ENCODE data around the gene PIK3R2.
"Not testable (repeated sequence)": the region's sequence is repeated elsewhere in the genome, so short reads cannot be mapped to it uniquely, and the experiment has no call there.

The PIK3R2 gene

DNA sequence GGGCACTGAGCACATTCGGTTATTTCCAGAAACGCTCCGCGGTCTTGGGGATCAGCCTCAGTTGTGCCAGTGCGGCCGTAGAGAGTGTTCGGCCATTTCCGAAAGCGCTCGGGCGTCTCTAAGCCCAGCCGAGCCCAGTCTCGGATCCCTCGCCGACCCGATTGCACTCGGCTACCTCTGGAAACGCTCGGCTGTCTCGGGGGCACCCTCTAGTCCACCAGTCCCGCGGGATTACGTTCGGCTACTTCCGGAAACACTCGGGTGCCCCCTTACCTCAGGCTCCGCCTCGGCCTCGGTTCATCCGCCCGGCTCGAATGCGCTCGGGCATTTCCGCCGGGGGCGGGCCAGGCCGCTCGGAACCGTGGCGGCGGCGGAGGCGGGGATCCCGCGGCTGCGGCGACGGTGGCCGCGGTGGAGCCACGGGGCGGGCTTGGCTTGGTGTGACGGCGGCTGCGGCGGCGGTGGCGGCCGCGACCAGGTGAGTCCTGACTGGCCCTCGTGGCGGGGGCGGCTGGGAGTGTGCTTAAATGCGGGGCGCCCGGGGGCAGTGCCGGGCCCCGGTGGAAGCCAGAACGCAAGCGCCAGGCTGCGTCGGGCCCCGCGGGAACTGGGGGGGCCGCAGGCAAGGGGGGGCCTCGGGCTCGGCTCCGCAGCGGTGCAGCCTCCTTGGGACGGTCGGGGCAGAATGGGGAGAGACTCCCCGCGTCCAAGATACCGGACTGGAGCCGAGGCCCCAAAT, at the start of gene PIK3R2:
Gene PIK3R2 (plus strand): TSS at position 347 of the 739 bp plus-strand sequence. CDS start 2,717 bp downstream, outside the sequence.
- DNase-seq = peak; percentile 96

DNA sequence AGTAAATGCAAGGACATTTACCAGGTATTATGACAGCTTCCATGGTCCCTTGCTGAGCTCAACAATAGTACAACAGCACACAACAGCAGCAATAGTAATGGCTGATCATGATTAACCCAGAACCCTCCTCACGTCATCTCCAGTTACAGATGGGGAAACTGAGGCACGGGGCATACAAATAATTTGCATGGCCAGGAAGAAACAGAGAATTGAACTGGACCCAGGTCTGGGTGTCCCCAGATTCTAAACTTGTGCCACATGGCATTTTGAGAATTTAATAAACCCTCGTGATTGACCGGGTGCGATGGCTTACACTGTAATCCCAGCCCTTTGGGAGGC, 48.2 kb upstream of the PIK3R2 start:
- no peak for DNase-seq

- not testable (repeated sequence) for DNase-seq
These were observed 47.7 kb upstream of the PIK3R2 start for GRCh38 chr19:18105259-18105658.

- no peak for DNase-seq
These were observed 45.7 kb upstream of the PIK3R2 start for GRCh38 chr19:18107235-18107634.

GRCh38 chr19:18108897-18109296, 44.1 kb upstream of the PIK3R2 start:
- no peak for DNase-seq

DNA sequence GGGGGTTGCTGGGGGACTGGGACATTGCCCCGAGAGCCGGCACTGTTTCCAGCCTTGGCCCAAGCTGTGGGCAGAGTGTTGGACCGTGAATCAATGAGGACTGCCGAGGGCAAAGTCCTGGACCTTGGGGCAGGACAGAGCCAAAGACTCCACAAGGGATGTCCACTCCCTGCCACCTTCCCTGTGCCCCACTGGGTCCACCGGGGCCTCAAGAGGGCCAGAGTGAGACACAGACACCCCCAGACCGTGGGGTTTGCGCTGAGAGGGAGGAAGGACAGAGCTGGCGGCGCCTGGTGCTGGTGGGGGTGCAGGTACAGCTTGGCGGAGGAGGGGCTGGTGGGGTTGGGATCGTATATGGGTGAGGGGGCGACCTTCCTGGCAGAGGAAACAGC, 43.6 kb upstream of the PIK3R2 start:
- no peak for DNase-seq

GRCh38 chr19:18109733-18110608, 43.0 kb upstream of the PIK3R2 start:
- DNase-seq = no peak

DNA sequence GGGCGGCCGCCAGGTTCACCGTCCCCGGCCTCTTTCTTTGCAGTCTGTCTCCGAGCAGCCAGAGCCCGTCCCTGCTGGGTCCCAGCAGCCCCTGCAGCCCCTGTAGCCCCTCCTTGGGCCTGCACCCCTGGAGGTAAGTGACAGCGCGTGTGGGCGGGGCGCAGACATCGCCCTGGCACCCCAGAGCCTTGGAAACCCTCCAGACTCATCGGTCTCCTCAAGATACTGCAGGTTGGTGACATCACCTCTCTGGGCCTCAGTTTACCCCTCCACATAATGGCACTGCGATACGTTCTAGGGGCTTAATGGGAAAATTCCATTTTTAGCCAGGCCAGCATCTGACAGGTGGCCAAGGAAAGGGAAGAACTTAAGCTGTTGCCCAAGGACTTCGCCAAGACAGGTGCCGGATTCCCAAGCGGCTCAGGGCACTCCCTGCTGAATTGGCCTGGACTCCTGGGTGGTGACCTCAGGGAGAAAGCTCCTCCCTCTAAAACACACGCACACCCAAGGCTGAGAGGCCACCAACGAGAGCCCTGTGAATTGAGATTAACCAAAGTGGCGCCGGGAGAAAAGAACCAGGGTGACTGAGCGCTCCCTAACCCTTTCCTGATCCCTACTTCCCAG, 42.2 kb upstream of the PIK3R2 start:
- DNase-seq = no peak

DNA sequence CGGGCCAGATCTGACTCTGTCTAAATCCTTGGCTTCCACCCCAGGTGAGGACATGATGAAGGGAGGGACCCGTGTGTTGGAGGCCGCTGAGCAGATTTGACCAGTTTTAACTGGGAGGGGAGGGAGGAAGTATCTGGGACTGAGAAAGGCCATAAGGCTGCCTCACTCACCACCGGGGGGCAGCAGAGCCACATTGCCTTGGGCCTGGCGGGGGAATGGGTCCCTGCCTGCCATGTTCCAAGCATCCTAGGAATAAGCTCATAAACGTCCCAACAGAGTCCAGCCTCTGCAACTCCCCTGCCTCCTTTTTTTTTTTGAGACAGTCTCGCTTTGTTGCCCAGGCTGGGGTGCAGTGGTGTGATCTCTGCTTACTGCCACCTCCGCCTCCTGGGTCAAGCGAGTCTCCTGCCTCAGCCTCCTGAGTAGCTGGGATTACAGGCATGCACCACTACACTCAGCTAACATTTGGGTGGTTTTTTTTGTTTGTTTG, 39.9 kb upstream of the PIK3R2 start:
- DNase-seq = peak; percentile 23

DNA sequence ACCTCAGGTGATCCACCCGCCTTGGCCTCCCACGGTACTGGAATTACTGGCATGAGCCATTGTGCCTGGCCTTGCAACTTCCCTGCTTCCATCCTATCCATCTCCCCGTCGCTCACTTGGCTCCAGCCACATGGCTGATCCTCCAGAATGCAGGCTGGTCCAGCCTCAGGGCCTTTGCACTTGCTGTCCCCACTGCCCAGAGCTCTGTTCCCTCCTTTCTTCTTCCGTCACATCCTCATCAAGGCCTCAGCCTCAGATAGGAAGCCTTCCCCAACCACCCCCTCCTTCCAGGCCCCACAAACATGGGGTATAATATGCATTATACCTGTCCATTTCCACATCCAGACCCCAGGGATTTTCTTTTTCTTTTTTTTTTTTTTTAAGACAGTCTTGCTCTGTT, 39.1 kb upstream of the PIK3R2 start:
- DNase-seq = no peak

GRCh38 chr19:18114483-18114882, 38.5 kb upstream of the PIK3R2 start:
- DNase-seq = no peak

DNA sequence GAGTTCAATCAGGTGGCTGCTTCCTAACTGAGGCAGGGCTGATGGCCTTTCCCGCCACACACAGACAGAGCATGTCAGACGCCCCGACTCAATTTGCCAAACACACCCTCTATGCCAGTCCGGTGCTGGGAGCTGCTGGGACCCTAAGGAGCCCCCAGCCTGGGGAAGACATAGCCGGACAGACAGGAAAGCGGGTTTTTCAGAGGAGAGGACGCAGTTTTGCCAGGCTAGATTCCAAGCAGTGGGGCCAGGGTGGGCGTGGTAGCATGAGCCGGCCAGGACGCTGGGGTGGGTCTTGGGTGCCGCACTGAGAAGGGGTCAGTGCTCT, 35.6 kb upstream of the PIK3R2 start:
- no peak for DNase-seq

- DNase-seq = no peak
These were observed 35.1 kb upstream of the PIK3R2 start for GRCh38 chr19:18117692-18118378.

DNA sequence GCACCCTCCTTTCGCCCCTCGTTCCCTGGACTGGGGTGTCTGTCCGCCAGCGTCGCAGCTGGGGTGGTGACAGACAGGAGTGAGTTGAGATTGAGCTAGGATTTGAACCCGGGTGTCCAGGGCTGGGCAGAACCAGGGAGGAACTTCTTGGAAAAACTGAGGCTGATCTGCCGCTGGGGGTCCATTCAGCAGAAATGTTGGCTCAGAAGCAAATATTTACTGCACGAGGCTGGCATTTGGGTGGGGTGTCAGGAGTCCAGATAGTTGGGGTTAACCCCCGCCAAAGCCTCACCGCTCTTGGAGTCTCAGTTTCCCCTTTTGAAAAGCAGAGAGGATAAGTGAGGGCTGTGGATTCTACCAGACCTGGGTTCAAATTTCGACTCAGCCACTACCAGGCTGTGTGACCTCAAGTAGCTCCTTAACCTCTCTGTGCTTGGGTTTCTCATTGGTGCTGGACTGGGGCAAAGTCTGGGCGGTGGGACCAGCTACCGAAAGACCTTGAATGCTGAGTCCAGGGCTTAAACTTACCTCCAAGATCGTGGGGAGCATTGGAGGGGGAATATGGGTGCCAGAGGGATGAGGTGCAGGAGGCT, 34.4 kb upstream of the PIK3R2 start:
- DNase-seq = no peak

DNA sequence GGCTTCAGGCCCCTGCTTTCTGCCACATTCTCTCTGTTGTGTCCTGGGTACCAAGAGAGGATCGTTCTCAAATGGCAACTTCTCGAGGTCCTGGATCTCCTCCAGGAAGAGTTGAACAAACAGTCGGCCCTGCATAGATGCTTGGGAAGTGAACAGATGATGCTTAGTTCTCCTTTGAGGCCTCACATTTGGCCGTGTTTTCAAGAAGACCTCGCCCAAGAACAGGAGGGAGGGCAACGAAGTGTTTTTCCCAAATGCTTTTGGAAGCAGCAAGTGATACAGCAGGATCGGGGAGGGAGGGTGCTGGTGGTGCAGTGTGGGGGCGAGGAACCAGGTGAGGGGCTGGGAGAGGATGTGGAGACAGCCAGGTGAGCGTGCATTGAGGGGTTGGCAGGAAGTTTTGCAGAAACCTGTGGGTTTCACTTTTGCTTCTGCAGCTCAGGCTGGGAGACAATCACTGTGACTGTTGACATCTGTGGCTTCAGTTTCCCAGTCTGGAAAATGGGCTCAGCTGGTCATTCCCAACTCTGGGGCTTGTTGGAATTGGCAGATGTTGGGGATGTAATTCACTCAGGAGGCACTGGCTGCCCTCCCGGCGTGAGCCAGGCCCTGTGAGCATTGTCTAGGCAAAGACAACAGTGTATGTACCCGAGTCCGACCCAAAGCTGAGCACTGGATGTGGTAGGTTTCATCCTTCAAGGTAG, 33.8 kb upstream of the PIK3R2 start:
- DNase-seq = no peak

DNA sequence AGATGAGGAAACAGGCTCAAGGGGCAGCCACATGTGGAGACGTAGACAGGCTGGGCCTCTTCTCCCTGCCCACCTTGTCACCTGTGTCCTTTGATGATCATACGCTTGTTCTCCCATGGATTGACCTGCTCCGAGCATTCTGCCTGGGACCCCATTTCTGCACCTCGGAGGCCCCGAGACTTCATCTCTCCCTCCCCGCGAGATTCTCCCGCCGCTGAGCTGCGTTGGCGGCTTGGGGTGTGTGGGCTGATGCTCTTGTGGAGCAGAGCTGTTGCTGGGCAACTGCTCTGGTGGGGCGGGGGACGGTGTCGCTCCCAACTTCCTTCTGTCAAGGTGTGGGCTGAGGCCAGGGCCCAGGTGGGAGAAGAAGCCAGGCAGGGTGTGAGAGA, 33.3 kb upstream of the PIK3R2 start:
- DNase-seq = no peak

DNA sequence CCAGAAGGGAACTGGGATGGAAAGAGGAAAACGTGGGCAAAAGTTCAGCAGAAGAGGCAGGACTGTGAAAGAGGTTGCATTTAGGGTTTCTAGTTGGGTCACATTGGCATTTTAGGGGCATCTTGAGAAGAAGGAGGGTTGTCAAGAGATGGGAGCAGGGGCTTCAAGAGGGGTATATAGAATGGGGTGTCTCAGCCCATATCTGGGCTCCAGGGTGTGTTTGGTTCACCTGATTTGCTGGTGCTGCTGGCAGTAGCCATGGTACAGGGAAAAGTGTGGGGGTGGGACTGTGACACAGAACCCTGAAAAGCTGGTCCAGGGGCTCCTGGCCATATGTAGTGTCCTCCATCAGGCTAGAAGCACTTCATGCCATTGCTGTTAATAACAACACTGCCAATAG, 32.8 kb upstream of the PIK3R2 start:
- DNase-seq = no peak

GRCh38 chr19:18121166-18121565, 31.8 kb upstream of the PIK3R2 start:
- DNase-seq = no peak

DNA sequence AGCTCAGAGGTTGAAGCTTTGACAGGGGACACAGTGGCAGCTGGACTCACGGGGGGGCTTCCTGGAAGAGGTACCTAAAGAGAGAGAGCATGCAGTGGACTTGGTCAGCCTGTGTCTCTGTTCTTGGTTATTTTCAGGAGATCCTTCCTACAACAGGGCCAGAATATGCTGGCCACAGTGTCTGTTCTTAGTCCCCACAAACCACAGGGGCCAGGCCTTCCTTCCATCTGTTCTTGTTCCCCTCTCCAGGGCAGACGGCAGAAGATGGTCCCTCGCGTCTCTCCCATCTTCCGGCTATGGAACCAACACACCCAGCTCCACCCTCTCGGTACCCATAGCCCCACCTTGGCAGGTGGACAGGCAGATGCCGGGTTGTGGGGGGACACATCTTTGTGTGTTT, 30.5 kb upstream of the PIK3R2 start:
- DNase-seq = no peak

DNA sequence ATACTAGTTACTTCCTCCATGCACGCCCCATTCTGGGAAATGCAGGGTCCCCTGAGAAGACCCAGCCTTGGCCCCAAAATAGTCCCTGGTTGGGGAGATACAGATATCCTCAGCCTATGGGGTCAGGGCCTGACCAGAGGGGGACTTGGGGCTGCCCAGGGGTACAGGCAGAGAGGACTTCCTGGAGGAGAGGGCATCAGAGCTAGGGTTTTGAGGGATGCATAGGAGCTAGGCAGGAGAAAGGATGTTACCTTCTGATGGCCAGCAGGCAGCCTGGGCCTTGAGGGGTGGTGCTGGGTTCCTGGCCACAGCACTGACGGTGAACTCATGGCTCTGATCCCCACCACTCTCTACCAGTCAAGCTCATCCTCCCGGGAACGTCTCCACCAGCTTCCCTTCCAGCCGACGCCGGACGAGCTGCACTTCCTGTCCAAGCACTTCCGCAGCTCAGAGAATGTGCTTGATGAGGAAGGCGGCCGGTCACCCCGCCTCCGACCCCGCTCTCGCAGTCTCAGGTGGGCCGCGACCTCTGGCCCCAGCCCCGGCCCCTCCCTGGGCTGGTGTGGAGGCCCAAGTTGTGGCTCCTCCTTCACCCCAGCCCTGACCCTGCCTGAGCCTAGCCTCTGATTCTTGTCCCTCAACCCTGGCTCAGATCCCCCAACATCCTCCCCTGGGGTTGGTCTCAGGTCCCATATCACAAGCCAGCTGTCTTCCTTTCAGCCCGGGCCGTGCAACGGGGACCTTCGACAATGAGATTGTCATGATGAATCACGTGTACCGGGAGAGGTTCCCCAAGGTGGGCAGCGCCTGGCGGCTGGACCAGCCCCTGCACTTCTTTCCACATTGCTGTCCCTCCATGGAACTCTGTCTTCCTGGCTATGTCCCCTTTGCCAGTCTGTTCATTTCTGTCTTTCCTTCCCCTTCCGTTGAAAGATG, 29.8 kb upstream of the PIK3R2 start:
- no peak for DNase-seq

GRCh38 chr19:18123819-18124218, 29.1 kb upstream of the PIK3R2 start:
- DNase-seq = no peak
